GM21529 (cell line): Measurements from ENCODE around the gene ARHGAP10.

Source experiments
- ATAC-seq: cut with Tn5 transposase; IDR thresholded peaks from one replicate; pipeline ENCODE4 v1.9.1; 2021; ENCODE audit not compliant: unreplicated experiment

The ARHGAP10 gene

GRCh38 chr4:148112231-148112982 is 380.5 kb downstream of the ARHGAP10 start:
- no peak for ATAC-seq

- no peak for ATAC-seq
Measured at GRCh38 chr4:148114436-148114835, 382.5 kb downstream of the ARHGAP10 start.

GRCh38 chr4:148116264-148116663 is 384.4 kb downstream of the ARHGAP10 start:
- no peak for ATAC-seq

- no peak for ATAC-seq
Measured at GRCh38 chr4:148116969-148117368, 385.1 kb downstream of the ARHGAP10 start.

GRCh38 chr4:148118179-148118578 is 386.3 kb downstream of the ARHGAP10 start:
- ATAC-seq: no peak

- no peak for ATAC-seq
Measured at GRCh38 chr4:148118633-148119032, 386.7 kb downstream of the ARHGAP10 start.

- no peak for ATAC-seq
Measured at GRCh38 chr4:148120216-148120615, 388.3 kb downstream of the ARHGAP10 start.
